GM19395 (cell line): ENCODE measurements around the gene MYCT1.
"Not testable (repeated sequence)": the region's sequence is repeated elsewhere in the genome, so short reads cannot be mapped to it uniquely, and the experiment has no call there.

Source experiments
- ATAC-seq: cut with Tn5 transposase; IDR thresholded peaks from one replicate; pipeline ENCODE4 v1.9.1; 2021; ENCODE audit warnings: mild to moderate bottlenecking, moderate library complexity; ENCODE audit not compliant: unreplicated experiment

The MYCT1 gene, protein sequence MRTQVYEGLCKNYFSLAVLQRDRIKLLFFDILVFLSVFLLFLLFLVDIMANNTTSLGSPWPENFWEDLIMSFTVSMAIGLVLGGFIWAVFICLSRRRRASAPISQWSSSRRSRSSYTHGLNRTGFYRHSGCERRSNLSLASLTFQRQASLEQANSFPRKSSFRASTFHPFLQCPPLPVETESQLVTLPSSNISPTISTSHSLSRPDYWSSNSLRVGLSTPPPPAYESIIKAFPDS

DNA sequence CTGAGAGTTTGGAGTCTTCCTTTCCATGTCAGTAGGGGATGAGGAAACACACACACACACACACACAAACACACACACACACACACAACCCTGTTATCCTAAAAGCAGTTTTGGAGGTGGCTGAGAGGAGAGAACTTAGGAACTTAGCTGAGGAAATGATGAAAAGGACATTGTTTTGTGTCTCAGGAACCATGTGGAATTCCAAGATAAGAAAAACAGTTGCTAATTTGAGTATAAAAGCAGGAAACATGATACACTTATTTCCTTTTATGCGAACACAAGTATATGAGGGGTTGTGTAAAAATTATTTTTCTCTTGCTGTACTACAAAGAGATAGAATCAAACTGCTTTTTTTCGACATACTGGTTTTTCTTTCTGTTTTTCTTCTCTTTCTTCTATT lies at the start of gene MYCT1:
TSS of gene MYCT1 (plus strand) at position 264 of the 400 bp plus-strand sequence. CDS start at position 270, 6 bp downstream.
- ATAC-seq, result no peak

DNA sequence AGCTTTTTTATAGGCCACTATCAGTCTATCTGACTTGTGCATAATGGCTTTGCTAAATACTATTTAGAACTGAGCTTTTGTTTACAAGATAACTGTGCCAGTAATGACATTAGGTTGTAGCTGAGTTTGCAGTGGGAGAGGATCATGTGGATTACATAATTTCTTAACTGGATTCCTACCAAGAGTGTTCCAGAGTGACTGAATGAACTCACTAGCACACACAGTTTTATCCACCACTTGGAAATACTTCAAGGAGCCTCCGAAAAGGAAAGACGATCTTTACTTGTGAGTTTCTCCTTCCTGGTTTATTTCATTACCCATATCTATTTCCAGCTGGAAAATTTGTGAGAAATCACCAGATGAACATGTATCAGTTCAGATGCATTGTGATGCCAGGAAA lies 49.6 kb upstream of the MYCT1 start:
- ATAC-seq, result no peak

DNA sequence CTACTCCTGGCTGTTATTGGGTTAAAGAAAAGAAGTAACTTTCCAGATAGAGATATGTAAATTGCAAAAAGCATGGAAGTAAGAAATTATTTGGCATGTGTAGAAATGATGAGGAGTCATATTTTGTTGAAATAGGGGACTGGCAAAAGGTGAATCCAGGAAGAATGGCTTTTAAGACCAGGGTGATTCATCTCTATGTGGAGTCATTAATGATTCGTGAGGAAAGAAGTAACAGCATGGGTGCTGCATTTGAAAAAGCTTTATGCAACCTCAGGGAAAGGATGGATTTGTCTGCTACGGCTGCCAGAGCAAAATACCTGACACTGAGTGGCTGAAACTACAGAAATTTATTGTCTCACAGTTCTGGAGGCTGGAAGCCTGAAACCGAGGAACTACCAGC lies 45.7 kb upstream of the MYCT1 start:
- no peak for ATAC-seq

DNA sequence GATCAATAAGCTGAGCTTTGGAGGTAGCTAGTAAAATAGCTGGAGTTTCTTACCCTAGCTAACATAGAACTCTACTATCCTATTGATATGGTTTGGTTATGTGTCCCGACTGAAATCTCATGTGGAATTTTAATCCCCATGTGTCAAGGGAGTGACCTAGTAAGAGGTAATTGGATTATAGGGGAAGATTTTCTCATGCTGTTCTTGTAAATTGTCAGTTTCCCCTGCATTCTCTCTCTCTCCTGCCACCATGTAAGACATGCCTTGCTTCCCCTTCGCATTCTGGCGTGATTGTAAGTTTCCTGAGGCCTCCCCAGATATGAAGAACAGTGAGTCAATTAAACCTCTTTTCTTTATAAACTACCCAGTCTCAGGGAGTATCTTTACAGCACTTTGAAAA lies 35.9 kb upstream of the MYCT1 start:
- ATAC-seq, result no peak

DNA sequence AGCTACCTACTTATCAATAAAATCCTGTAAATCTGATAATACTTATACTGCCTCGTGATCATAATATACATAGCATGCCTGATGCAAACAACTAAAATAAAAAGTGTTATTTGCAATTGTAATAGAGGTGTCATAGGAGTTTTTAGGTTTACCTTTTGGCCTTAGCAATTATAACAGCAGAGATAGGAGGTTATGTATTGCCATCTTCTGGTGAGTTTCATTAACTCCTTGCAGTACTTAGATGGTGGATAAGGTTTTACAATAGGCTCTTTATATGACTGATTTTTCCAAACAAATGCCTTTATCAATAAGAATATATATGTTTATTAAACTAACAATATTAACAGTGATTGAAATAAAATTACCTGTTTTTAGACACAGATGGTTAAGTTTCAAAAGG lies 27.8 kb upstream of the MYCT1 start:
- ATAC-seq, result no peak

DNA sequence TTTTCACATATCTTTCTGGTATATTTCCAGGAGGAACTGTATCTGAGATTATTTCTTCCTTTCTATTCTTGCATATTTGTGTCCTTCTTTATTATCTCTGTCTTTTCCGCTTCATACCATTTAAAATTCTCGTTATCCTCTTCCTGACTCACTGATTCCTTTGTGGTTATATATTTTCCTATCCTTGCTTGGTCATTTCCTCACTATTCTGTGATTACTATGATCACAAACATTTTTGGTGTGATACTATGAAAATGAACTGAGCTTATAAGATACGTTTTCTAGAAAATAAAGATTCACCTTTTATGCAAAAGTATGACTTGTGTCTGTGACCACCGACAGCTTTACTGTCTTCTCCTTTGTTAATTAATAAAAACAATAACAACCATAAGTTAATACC lies 26.5 kb upstream of the MYCT1 start:
- no peak for ATAC-seq

DNA sequence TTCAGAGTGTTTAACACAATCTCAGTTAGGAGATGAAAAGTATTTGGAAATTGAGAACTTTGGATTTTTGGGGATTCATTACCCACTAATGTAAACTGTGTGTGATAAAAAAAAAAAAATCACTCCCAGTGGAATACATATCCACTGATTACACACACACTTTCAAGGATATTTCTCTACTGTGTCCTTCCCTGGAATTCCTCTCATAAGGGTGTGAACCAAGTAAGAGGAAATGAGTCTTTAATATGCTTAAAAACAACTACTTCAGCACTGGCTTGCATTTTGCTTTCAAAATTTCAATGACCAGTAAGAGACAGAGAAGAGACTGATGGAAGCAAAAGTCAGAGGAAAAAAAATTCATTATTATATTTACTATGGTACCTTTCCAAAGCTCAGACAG lies 24.5 kb upstream of the MYCT1 start:
- ATAC-seq, result no peak

DNA sequence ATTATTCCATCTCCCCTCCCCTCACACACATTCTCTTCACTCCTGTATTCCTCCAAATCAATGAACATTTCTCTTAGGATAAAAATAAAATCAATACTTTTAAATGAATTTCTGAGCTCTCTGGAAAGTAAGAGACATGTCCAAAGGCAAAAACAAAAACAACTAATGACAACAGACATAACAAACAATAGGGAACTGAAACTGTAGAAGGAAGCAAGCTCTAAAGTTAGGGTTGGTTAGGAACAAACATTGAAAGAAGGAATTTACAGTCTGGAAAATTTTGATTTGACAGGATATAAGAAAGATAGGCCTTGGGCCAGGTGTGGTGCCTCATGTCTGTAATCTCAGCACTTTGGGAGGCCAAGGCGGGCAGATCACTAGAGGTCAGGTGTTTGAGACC lies 17.5 kb upstream of the MYCT1 start:
- no peak for ATAC-seq

DNA sequence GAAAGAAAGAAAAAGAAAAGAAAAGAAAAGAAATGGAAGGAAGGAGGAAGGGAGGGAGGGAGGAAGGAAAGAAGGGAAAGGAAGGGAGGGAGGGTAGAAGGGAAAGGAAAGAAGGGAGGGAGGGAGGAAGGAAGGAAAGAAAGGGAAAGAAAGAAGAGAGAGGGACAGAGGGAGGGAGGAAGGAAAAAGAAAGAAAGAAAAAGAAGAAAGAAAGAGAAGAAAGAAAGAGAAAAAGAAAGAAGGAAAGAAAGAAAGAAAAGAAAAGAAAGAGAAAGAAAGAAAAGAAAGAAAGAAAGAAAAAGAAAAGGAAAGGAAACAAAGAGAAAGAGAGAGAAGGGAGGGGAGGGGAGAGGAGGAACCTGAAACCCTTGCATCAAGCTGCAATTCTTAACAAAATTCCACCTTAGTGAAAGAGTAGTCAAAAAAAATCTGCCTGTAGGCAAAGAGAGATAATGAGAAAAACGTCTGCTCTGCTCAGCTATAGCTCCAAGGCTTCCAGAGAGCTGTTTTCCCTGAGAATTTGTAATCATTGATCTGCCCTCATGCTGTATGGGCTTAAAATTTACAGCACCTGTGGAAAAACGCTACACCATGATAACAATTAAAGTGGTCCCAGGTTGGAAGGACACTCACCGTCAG lies 16.7 kb upstream of the MYCT1 start:
- no peak for ATAC-seq

DNA sequence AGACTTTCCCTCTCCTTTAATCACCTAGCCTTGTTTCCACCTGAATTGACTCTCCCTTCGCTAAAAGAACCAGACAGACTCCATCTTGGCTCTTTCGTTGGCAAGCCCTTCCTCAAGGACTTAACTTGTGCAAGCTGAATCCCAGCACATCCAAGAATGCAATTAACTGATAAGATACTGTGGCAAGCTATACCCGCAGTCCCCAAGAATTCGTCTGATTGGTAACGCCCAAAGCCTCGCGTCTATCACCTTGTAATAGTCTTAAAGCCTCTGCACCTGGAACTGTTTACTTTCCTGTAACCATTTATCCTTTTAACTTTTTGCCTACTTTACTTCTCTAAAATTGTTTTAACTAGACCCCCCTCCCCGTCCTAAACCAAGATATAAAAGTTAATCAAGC lies 15.6 kb upstream of the MYCT1 start:
- ATAC-seq, result no peak

DNA sequence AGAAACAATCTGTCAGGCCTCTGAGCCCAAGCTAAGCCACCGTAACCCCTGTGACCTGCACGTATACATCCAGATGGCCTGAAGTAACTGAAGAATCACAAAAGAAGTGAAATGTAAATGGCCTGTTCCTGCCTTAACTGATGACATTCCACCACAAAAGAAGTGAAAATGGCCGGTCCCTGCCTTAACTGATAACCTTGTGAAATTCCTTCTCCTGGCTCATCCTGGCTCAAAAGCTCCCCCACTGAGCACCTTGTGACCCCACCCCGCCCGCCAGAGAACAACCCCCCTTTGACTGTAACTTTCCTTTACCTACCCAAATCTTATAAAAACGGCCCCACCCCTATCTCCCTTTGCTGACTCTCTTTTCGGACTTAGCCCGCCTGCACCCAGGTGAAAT lies 14.8 kb upstream of the MYCT1 start:
- ATAC-seq, result not testable (repeated sequence)

DNA sequence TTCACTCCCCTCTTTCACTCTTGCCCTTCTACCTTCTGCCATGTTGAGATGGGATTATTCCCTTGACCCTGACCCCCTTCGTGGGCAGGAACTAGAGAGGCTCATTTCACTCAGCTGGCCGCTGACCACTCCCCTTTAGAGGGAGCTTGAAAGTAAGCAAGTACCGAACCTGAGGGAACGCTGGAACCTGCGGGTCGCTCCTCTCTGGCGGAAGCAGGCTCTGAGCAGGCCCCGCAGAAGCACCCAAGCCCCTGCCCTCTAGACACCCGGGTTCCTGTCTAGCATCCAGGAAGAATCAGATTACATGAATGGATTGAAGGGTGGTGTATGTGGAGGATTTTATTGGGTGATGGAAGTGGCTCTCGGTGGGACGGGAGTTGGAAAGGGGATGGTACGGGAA lies 11.9 kb upstream of the MYCT1 start:
- ATAC-seq, result no peak

DNA sequence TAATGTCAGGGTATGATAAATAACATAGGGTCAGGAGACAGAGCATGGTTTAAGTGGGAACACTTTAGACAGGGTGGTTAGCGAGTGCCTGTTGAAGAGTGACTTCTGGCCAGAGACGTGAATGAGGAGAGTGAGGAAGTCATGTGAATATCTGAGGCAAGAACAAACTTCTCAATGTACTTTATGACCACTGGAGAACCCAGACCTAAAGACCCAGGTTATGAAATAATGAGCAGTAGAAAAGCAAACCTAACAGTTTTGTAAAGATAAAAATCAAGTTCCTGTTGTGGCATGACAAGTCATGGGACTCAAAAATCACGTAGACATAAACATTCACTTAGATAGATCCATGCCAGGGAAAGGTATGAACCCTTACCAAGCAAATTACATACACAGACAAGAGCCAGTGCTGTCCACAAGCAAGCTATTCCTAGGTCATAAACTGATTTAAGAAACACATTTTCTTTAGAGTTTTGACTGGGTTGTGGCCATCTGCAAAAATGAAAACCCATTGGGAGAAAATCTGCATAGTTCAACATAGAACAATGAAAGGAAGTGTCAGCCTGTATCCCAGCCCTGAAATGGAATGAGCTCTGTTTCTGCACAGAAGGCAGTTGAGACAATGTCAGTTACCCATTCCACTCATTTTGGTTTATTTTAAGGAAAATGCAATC lies 2.2 kb upstream of the MYCT1 start:
- no peak for ATAC-seq

DNA sequence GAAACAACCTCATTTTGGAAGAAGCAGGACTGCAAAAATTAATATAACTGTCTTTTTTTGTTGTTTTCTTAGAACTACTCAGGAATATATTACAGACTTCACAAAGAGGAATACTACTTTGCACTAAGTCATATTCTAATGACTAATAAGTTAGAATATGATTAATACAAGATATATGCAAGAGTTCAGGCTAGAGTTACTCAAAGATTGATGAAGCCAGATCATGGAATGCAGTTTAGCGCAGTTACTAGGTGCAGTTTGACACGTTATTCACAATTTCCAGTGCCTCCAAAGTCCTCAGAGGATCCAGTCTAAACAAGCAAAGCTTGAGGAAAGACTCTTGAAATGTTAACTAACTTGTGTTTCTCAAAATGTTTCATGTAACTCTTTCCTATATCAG lies 1.2 kb upstream of the MYCT1 start:
- ATAC-seq, result no peak

DNA sequence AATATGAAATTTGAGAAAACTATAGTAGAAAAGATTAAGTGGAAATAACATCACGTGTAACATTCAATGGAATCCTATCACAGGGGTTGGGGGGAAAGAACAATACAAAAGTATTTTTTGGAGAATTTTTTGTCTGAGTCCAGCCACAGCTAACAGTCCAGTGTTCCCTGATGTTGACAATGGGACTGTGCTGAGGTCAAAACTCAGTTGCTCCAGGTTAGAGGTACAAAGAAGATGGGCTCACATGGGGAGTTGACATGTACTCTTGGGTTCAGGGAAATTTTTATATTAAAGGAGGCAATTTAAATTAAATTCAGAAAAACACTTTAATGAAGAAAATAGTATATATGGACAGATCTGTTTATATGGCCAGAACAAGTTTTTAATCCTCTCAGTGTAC lies 995 bp downstream of the MYCT1 start:
- no peak for ATAC-seq

DNA sequence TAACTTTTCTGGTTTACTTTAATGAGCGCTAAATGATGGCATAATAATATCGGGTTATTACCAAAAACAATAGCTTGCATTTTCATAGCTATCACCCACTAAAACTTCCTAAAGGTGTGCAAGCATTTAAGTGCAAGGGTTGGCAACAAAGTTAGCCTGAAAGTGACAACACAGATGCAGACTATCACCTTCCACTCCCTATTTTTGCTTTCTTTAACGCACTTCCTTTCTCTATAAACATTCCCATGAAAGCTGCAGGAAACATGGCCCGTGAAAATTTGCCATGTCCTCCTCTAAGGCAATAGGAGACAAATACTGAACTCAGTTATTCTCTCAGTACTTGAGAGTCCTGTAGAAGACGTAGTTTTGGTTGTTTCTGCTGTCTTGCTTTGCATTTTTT lies 2.7 kb downstream of the MYCT1 start:
- ATAC-seq, result no peak

DNA sequence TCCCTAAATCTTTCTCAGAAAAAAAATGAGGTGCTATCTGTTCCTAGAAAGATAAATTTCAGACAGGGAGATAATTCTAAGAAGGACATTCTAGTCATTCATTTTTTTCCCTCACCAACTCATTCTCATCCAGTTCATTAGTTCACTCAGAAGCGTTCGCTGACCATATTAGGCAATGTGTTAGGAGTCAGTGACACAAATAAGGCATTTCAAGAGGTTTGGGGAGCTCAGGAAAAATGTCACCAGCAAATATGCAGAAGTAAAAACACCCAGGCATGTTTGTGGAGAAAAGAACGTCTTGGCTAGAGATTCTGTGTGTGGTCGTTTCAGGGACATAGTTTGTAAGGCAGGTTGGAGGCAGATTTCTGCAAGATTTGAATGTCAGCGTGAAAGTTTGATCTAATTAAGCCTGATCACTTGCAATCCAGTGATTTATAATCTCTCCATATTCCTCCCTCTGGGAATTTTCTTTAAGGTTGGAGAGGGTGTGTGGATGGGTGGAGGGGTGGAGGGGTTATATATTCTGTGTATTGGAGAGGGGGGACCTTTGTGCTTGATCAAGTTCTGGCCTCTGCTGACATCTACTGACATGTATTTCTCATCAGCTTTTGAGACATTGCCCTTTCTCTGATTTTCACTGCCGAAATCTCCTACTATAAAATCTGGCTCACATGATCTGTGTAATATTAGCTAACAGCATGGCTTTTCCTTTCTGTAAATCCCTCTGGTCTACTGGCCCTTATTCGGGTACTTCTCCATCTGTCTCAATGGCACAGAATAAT lies 3.6 kb downstream of the MYCT1 start:
- no peak for ATAC-seq

DNA sequence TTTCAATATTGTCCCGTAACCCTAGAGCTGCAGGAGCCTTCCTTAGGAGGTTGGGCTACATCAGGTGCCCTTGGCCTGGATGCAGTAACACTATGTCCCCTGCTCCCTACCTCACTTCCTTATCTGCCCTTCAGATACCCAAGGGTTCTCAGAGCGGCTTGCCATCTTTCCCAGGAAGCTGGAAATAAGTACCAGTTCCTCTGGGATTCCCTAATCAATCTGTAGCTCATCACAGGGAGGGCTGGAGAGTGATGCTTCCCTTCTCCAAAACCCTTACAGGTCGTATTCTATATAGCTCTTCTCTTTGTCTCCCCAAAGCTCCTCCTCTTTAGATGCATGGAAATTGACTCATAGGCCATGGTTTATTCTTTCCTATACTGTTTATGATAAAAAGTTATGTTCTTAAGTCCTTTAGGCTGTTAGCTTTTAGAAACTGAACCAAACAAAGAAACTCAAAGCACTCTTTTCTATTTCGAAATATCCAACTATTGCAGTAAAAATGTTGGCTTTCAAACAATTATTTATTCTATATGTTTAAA lies 4.2 kb downstream of the MYCT1 start:
- ATAC-seq, result no peak

DNA sequence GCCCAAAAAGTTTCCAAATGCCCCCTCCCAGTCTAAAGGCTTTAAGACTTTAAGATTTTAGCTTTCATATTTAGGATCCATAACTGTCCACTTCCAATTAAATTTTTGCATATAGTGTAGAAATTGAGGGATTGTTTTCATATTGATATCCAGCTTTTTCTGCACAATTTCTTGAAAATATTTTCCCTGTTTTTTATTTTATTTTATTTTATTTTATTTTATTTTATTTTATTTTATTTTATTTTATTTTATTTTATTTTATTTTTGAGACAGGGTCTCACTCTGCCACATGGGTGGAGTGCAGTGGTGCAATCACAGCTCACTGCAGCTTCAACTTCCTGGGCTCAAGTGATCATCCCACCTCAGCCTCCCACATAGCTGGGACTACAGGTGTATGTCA lies 6.1 kb downstream of the MYCT1 start:
- not testable (repeated sequence) for ATAC-seq

DNA sequence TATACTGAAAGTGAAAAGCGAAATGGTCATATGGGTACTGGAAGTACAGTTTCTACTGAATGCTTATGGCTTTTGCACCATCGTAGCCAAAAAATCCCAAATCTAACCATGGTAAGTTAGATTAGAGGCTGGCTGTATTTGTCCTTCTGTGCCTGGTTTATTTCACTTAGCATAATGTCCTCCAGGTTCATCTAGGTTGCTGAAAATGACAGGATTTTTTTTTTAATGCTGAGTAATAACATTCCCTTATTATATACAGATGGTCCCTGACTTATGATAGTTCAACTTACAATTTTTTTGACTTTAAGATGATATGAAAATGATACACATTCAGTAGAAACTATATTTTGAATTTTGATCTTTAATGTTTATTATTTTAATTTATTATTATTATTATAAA lies 7.6 kb downstream of the MYCT1 start:
- ATAC-seq, result no peak

DNA sequence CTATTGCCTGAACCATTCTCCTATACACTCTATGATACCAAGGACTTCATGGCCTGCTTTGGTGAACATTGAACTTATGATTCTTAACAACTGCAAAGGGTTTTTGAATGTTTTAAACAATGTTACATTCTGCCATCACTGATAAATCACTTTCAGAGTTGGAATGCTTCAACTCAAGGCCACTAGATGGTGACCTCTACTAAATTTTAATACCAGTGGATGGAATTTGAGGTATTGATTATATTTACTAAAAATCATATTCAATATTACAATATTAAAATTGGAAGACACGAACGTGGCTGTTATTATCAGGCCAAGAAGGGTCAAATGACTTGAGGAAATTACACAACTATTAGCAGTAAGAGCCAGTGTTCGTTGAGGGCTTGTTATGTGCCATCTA lies 18.6 kb downstream of the MYCT1 start:
- ATAC-seq, result no peak
